HG02763 (cell line): ENCODE measurements around the gene ELF2.
"Not testable (repeated sequence)": the region's sequence is repeated elsewhere in the genome, so short reads cannot be mapped to it uniquely, and the experiment has no call there.

Experiments used
- ATAC-seq: cut with Tn5 transposase; IDR thresholded peaks from one replicate; pipeline ENCODE4 v1.9.1; 2021; ENCODE audit warnings: mild to moderate bottlenecking, moderate library complexity; ENCODE audit not compliant: unreplicated experiment

The ELF2 gene

DNA sequence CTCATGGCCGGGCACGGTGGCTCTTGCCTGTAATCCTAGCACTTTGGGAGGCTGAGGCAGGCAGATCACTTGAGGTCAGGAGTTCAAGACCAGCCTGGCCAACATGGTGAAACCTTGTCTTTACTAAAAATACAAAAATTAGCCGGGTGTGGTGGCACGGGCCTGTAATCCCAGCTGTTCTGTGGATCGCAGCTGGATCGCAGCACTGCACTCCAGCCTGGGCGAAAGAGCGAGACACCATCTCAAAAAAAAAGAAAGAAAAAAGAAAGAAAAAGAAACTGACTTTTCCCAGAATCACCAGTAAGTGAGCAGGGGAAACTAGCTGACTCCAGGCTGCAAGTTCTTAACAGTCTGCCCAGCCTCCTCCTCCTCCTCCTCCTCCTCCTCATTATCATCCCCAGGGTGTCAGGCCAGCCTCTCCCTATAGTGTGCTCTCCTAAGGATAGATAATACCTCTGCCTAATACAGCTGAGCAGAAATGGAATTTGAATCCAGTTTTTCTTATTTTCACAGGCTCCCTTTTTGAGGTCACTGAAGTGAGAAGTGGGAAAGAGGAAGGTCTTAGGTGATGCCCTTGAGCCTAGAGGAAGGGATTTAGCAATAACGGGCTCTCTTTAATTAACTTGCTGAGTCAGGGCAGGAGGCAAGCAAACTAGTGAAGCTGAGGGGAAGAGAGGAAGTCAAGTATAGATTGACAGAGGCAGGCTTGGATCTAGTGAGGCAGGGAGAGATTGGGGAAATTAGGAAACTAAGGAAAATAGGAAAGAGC lies 11.8 kb upstream of the ELF2 start:
- no peak for ATAC-seq

DNA sequence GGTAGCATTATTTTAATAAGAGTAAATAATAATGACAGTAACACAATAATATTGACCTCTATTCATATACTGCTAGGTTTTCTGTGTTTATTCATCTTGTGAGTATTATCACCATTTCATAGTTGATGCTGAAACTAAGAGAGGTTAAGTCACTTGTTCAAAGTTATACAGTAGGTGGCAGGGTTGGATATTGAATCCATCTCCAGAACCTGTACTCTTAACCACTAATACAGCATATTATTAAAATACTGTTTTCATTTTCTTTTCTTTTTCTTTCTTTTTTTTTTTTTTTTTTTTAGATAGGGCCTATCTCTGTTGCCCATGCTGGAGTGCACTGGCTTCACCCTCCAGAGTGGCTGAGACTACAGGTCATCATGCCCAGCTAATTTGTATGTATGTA lies 7.1 kb upstream of the ELF2 start:
- no peak for ATAC-seq

DNA sequence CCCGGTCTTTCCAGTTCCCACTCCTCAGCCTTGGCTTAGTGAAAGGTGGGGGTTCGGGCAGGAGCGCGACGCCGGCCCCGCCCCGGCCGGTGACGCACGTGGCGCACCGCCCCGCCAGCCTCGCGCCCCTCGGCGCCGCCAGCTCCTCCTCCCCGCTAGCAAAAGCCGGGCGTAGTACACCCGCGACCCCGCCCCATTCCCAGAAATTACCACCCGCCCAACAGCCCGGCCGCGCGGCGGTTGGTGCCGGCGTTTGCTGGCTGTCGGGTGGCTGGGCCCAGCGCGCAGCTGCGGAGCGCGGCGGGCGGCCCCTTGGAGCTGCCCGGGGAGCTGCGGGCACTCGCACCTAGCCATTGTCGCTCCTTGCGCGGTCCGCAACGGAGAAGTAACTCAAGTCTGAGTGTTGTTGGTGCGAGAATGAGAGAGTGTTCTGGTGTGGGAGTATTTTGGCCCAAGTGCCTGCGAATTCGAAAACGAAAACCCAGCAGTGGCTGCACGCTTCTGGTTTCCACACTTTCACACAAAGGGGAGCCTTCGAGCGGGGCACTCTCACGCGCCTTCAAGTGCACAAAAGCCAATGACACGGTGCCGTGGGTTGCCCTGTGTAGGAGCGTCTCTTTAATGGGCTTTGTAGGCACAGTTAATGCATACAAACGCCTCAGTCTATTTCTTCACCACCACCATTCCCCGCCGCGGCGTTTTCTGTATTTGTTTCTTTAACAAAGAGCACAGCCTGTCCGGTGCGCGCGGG lies 1.0 kb upstream of the ELF2 start:
- peak; percentile 67 for ATAC-seq

DNA sequence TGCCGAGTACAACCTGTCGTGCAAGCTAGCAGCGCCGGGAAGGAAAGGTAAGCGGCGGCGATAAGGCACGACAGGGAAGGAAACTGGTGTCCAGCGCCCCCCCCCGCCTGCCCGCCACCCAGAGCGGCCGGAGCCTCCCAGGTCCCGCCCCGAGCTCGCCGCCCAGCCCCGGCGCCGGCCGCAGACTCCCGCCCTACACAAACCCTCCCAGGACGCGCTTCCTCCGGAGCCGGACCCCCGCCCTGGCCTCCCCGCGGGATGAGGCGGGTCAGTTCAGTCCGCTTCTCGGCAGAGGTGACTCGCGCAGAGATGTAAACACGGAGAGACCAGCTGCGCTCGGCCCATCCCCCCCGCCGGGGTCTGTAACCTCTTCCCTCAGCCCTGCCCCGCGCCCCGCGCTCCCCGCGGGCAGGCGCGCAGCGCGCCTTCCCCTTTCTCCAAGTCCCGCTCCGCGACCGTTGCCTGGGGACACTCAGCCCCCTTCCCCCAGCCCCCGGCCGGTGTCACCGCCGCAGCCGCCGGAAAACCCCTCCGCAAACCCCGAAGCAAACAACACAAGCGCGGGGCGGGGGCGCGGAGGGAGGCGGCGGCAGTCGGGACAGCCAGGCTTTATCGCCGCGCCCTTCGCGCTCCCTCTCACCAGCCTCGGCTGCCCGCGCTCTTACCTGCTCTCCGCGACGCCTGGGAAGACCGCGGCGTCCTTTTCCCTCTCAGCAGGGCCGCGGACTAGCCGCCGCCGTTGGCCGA lies 543 bp downstream of the ELF2 start:
- peak; percentile 16 for ATAC-seq

DNA sequence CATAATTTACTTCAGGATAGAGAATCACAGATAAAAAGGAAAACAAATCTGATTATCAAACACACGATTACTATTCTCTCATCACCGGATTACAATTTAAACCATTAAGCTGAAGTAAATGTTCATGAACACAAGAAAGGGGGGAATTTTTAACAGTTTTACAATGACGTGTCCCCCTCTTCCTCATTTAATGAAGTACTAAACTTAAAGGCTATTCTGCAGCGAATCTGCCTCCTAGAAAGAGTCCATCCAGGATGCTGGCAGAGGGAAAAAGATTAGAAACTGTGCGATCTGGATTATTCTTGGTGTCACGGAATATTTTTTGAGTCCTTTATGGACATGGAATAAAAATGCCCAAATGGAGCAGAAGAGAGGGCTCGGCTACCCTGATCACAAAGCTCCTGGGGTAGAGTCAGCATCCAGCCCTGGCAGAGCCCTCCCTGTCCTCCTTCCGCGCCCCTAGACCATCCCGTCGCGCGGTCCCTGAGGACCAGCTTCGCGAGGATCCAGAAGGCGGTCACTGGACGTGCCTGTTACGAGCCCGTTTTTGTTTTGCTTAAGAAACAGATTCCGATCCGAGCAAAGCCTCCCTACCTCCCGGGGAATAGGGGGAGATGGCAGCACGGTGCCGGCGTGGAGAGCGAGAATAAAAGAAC lies 1.2 kb downstream of the ELF2 start:
- no peak for ATAC-seq

DNA sequence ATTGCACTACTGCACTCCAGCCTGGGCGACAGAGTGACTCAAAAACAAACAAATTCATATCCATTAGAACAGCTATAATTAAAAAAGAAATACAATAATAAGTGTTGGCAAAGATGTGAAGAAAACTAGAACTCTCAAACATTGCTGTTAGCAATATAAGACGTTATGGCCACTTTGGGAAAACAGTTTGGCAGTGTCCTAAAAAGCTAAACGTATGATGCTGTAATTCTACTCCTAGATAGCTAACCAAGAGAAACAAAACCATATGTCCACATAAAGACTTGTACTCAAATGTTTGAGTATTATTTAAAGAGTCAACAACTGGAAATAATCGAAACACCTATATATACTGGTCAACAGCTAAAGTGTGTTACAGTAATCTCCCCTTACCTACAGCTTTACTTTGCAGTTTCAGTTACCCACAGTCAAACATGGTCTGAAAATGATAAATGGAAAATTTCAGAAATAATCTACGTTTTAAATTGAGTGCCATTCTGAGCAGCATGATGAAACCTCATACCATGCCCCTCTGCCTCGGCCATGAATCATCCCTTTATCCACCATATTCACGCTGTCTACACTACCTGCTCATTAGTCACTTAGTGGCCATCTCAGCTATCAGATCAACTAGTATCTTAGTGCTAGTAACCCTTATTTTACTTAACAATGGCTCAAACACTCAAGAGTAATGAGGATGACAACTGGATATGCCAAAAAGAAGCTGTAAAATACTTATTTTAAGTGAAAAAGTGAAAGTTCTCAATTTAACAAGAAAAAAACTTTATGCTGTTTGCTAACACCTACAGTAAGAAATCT lies 4.9 kb downstream of the ELF2 start:
- no peak for ATAC-seq

DNA sequence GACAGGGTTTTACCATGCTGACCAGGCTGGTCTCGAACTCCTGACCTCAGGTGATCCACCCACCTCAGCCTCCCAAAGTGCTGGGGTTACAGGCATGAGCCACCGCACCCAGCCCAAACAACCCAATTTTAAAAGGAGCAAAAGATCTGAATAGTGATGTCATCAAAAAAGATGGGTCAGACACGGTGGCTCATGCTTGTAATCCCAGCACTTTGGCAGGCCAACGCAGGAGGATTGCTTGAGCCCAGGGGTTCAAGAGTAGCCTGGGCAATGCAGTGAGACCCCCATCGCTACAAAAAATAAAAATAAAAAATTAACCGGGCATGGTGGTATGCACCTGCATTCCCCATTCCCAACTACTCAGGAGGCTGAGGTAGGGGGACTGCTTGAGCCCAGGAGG lies 6.1 kb downstream of the ELF2 start:
- ATAC-seq = no peak

DNA sequence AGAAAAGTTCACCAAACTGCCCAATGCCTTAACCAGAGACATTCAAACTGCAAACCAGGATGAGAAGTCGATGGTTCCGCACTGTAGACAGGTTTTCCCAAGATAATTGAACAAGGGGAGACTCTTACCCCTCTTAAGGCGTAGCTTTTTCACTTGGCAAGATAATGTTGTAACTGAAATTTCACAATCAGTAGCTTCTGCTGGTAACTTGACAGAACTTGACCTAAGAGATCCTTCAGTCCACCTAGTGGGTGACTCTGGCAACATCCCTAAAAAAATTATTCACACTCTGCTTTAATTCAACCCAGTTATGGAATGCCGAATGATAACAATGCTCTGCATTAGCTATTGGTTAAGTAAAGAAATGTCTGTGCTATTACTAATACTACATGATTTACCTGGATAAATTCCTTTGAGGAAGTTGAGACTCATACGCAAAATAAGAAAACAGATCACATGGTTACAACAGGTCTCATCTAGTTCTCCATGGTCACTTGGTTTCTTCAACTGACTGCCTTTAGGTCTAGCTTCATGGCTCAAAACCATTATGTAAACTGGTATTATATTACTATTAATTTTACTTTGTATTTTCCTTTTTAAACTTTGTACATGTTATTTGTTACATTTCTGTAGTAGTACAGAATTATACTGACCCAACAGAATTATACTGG lies 9.1 kb downstream of the ELF2 start:
- no peak for ATAC-seq

DNA sequence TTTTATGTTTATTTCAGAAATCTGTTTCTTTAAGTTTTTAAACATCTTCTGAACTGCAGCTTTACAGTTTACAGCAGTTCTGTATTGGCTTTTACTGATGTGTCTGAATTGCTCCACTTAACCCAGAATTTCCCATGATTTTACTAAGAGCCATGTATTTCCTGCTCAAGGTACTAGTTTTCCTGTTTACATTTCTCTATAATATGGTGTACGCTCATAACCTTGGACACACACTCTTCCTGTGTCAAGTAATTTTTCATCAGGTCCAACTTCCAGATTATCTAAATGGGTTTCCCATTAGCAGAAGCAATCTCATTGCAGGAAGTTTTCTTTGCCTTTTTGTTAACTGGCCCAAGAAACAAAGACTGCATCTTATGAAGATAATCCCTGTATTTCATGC lies 12.3 kb downstream of the ELF2 start:
- ATAC-seq = no peak

DNA sequence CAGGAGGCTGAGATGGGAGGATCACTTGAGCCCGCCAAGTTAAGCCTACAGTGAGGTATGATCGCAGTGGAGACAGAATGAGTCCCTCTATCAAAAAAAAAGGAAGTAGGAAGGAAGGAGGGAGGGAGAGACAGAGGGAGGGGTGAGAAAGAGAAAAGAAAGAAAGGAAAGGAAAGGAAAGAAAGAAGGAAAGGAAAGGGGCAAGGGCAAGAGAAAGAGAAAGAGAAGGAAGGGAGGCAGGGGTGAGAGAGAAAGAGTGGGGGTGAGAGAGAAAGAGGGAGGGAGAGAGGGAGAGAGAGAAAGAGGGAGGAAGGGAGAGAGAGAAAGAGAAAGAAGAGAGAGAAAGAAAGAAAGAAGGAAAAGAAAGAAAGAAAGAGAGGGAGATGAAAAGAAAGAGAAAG lies 13.2 kb downstream of the ELF2 start:
- ATAC-seq = no peak

DNA sequence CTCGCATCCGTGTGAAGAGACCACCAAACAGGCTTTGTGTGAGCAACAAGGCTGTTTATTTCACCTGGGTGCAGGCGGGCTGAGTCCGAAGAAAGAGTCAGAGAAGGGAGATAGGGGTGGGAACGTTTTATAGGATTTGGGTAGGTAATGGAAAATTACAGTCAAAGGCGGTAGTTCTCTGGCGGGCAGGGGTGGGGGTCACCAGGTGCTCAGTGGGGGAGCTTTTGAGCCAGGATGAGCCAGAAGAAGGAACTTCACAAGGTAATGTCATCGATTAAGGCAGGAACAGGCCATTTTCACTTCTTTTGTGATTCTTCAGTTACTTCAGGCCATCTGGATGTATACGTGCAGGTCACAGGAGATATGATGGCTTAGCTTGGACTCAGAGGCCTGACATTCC lies 19.0 kb downstream of the ELF2 start:
- ATAC-seq = not testable (repeated sequence)

DNA sequence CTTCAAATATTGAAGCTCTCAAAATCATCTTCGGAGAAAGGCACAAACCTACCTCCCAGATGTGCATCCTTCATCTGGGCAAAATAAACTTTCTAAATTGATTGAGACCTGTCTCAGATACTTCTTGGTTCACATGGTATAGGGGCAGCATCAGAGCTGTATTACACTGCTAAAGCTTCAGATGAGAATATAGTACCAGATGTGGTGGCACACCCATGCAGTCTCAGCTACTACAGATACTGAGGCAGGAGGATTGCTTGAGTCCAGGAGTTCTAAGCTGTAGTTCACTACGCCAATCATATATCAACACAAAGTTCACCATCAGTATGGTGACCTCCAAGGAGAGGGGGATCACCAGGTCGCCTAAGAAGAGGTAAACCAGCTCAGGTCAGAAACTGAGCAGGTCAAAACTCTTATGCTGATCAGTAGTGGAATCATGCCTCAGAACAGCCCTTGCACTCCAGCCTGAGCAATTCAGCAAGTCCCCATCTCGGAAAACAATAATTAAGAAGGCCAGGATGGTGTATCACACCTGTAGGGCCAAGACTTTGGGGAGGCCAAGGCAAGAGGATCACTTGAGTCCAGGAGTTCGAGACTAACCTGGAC lies 22.0 kb downstream of the ELF2 start:
- no peak for ATAC-seq

DNA sequence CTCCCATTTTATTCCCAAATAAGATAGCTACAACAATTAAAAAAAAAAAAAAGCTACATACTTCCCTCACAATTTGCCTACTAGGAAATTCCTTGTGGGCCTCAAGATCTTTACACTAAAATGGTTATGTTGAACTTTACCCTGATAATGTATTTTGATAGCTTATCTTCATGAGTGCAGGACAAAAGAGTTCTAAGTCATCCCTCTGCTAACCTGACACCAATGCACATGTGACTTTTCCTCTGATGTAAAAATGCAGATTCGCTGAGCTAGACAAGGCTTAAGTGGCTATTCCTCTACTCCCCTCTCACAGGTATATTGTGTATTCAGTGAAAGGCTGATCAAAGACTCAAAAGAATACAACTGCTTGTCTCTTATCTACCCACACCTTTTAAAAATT lies 22.5 kb downstream of the ELF2 start:
- ATAC-seq = no peak

DNA sequence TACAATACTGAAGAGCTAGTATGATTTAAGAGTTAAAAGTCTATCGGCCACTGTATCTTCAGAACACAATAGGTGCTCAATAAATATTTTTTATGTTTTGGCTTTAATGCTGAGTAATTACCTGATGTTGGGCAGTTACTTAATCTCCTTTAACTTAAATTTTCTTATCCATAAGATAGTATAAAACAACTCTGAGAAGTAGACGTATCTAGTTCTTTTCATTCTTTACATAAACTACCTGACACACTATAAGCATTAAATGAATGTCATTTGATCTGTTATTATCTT lies 22.9 kb downstream of the ELF2 start:
- no peak for ATAC-seq

DNA sequence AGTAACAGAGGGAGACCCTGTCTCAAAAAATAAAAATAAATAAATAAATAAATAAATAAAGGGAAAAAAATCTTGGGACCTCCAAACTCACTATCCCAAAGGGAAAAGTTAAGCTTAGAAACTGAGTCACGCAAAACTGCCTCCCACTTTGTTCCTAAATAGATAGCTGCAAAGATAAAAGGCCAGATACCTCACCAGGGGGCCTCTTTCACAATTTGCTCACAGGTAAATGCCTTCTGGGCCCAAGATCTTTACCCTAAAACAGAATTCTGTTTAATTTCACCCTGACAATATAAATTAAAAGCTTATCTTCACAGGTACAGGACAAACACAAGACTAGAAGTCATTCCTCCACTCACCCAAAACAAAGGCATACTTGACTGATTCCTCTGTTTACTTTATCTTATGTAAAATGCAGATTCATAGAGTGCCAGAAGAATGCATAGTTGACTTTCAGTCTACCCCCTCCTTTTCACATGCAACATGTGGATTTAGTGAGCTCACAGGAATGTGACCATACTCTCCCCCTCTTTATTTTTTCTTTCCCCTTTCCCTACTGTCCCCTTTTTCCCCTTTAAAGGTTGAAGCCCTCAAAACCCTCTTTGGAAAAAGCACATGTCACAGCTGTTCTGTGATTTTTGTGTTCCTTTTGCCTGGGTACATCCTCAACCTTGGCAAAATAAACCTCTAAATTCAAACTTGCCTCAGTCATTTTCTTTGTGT lies 23.4 kb downstream of the ELF2 start:
- ATAC-seq = no peak

DNA sequence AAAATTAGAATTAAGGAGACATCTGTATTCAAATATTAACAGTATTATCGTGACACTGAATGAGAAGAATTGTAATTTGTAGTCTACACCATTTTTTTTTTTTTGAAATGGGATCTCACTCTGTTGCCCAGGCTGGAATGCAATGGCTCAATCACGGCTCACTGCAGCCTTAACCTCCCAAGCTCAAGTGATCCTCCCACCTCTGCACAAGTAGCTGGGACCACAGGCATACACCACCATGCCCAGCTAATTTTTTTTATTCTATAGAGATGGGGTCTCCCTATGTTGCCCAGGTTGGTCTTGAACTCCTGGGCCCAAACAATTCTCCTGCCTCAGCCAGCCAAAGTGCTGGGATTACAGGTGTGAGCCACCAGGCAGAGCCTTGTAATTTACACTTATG lies 24.8 kb downstream of the ELF2 start:
- ATAC-seq = no peak

DNA sequence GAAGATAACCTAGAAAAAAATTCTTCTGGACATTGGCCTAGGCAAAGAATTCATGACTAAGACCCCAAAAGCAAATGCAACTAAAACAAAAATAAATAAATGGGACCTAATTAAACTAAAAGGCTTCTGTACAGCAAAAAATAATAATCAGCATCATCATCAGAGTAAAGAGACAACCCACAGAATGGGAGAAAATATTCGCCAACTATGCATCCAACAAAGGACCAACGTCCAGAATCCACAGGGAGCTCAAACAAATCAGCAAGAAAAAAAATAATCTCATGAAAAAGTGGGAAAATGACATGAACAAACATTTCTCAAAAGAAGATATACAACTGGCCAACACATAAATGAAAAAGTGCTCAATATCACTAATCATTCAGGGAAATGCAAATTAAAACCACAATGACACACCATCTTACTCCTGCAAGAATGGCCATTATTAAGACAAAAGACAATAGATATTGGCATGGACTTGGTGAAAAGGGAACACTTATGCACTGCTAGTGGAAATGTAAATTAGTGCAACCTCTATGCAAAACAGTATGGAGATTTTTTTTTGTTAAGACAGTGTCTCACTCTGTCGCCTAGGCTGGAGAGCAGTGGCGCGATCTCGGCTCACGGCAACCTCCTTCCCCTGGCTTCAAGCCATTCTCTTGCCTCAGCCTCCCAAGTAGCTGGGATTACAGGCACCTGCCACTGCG lies 29.9 kb downstream of the ELF2 start:
- ATAC-seq = no peak

DNA sequence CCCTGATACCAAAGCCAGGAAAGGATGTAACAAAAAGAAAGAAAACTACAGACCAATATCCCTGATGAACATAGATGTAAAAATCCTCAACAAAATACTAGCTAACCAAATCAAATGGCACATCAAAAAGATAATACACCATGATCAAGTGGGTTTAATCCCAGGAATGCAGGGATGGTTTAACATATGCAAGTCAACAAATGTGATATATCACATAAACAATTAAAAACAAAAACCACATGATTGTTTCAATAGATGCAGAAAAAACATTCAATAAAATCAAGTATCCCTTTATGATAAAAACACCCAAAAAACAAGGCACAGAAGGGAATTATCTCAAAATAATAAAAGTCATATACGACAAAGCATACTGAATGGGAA lies 31.5 kb downstream of the ELF2 start:
- no peak for ATAC-seq
